Activated CD4-positive, alpha-beta T cell treated with anti-CD3 and anti-CD28 coated beads for 4 hours (primary cell): ENCODE data around the gene USP32.
"Not testable (repeated sequence)": the region's sequence is repeated elsewhere in the genome, so short reads cannot be mapped to it uniquely, and the experiment has no call there.

ENCODE experiments used
- DNase-seq, 2 donors: peaks; one replicate each; pipeline ENCODE4 v3.0.0-alpha.2; 2020

Gene USP32

DNA sequence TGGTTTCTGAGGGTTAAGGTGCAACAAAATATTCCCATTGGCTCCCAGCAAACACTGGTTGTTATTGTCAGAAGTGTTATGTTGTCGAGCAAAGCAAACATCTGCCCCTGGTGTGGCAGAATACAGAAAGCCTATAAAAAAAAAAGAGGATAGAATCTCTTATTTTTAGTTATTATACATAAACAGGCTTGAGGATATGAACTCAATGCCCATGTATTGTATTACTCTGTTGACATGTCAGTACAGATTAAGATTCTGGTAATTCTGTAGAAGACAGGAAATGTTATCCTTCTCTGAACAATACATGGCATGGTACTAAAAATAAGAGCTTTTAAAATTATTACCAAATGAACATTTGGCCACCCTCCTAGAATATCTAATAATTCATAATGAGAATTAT, 168.5 kb downstream of the USP32 start:
- DNase-seq = no peak

DNA sequence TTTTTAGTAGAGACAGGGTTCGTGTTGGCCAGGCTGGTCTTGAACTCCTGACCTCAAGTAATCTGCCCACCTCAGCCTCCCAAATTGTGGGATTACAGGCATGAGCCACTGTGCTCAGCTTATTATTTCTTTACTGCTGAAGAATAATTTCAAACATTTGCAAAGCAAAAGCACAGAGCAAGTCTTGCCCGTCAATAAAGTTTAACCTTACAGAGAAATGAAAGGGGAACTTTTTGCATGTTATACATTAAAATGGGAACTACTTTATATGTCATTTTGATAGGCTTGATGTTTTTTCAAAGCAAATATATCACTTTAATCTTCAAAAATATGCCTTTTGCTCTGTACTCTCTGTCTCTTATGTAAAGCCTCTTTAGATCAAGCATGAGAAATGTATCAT, 173.2 kb downstream of the USP32 start:
- not testable (repeated sequence) for DNase-seq

DNA sequence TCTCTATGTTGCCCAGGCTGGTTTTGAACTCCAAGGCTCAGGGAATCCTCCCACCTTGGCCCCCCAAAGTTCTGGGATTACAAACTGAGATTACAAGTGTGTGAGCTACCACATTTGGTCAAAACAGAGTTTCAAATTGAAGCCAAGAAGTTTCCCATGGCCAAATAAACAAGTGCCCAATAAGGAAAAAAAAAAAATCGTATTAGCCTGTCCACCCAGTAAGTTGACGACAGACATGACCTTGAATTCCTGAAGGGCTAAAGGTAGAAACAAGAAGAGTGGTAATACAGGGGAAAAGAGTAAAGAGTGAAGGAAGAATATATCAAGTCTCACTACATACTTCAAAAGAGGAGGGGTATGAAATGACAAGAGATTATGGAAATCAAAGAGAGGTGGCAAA, 176.0 kb downstream of the USP32 start:
- not testable (repeated sequence) for DNase-seq

DNA sequence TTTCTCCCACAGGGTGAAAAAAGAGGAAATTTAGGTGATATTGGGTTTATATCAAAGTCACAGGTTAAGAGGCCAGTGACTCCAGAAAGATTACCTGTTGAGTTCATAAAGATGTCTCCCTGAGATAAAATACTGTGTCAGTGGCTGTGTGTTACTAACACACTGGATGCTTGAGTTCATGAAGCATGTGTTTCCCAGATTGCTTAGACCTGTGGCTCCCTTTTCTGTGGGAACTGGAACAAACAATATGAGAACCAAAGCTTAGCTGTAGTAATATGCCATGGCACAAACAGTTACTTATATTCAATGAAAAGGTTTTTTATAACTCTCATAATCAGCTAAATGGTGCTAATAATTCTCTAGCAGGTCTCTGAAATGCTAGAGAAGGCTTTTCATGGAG, 180.7 kb downstream of the USP32 start:
- DNase-seq = not testable (repeated sequence)

DNA sequence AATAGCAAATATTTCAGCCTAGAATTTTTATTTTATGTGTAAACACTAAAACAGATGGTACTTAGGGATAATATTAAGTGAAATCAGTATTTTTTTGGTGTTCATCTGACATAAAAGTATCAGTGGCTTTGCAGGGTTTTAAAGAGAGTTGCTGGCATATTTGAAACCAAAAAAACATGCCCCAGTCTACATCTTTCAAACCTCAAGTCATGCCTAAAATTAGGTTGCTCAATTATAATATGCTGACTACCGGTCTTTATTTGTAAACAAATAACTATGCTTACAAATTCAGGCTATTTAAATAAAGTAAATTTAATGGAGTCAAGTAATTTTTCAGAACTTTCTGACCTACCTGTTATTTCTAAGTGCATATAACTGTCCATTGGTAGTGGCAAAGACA, 183.6 kb downstream of the USP32 start:
- DNase-seq = not testable (repeated sequence)

DNA sequence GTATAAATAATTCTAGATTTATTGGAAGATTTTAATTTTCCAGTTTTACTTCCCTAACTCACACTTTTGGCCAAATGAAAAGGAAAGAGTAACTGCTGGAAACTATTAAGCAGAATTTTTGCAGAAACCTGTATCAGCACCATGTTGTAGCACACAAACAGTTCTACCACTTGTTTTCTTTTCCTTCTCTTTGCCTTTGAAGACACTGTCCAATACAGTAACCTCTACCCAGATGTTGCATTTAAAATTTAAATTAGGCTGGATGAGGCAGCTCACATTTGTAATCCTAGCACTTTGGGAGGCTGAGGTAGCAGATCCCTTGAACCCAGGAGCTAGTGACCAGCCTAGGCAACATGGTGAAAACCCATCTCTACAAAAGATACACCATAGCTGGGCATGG, 186.2 kb downstream of the USP32 start:
- not testable (repeated sequence) for DNase-seq

DNA sequence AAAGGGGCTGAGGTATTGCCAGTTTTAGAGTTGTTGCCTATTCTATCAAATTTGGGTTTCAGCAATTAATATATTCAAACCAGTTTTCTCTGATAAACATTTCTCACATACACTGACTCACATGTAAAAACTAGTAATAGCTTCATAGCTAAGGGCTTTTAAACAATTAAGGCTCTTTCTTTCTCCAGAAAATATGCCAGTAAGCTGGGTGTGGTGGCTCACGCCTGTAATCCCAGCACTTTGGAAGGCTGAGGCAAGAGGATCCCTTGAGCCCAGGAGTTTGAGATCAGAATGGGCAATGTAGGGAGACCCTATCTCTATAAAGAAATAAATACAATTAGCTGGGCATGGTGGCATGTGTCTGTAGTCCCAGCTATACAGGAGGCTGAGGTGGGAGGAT, 193.3 kb downstream of the USP32 start:
- DNase-seq = not testable (repeated sequence)

DNA sequence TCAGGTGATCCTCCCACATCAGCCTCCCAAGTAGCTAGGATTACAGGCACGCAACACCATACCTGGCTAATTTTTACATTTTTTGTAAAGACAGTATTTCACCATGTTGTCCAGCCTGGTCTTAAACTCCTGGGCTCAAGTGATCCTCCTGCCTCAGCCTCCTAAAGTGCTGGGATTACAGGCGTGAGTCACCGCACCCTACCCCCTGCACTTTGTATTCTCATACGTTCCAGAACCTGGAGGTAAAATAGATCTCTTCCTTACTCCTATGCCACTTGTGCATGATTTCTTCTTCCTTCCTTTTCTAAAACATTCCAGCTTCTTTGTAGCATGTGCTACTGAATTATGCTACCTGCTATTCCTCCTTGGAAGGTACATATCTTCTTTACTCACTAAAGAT, 197.8 kb downstream of the USP32 start:
- DNase-seq = not testable (repeated sequence)

DNA sequence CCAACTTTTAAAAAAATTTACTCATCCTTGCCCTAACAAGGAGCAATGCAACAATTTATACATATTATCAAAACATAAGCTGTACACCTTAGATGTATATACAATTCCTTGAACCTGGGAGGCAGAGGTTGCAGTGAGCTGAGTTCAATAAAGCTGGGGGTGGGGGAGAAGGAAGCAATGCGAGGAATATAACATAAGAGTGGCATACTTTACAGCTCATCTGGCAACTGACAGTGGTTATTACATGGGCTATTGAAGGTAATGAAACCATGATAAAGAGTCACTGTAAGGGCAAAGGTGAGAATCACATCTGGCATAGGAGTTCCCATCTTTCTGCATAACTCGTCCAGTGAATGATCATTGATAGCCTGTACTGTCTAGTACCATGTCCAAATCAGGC, 198.5 kb downstream of the USP32 start:
- DNase-seq = no peak

DNA sequence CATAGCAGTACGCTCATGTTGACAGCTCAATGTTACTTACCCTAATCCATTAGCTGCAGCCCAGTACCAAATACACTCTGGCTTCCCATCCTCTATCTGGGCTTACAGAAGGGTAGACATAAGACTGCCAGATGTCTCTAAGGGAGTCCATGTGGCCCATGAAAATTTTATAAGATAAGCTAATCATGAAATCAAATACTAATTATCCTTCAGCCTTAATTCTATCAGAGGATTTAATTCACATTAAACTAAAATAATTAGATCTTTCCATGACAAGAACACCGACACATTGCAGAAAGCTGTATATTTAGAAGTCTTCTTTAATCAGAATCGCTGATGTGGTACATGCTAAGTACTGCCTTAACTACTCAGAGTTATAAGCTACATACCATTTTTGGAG, 198.9 kb downstream of the USP32 start:
- not testable (repeated sequence) for DNase-seq

DNA sequence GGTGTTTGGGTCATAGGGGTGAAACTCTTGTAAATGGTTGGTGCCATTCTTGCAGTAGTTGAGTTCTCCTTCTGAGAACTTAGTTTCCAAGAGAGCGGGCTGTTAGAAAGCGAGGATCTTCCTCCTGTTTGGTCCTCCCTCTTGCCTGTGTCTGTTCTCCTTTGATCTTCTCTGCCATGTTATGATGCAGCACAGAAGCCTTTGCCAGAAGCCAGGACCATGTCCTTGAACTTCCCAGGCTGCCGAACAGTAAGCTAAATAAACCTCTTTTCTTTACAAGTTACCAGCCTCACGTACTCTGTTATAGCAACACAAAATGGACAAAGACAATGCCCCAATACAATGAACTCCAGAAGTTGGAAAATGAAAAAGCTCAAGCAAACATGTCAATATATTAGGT, 201.9 kb downstream of the USP32 start:
- DNase-seq = not testable (repeated sequence)

DNA sequence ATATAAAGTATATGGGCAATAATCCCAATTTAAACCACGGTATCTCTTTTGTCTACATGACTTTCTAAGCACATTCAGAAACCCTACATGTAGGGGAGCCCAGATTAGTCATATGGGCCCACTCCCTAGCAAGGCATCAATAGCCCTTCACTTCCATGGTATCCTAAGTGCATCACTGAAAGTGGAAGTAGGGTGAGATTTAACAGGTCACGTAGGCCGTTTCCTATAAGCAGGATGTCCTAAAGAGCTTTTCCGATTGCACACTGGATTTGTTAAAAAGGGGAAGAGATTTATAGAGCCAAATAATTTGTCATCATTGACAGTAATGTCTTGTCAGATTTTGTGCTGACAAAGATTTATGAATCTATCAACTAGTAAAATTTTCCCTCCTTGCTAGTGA, 203.2 kb downstream of the USP32 start:
- DNase-seq = no peak

DNA sequence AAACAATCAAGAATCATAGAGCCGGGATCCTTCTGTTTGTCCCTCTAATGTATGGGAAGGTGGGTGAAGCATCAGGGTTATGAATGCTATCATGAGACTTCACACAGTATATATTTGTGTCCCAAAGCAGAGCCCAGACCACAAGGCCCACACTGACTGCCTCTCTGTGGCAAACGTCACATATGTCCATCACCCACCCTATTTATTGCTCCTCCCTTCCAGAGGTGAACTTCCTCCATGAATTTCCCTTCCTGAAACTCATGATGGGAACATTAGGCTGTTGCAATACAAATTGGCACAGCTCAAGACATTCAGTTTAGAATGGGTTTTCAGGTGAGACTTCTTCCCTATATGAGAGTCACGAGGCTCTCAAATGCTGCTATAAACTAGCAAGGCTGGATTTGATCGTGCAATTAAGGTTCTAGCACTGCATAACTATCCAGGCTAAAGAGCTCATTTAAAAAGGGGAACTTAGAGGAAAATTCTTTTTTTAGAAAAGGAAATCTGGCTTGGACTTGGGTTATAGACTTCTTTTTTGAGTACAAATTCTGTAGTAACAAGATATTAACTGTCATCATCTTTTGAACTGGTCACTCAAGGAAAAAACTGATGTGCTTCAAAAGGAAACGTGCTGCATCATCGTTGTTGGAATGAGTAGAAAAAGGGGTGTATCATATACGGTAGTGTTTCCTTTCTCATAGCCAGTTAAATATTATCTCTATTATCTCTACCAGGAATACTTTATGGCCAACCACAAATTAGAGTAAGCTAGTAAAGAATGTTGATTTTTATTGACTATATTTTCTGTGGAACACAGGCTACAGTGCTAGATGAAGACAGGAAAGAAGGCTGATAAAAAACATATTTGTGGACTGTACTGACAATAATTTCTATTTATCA, 204.8 kb downstream of the USP32 start:
- not testable (repeated sequence) for DNase-seq

DNA sequence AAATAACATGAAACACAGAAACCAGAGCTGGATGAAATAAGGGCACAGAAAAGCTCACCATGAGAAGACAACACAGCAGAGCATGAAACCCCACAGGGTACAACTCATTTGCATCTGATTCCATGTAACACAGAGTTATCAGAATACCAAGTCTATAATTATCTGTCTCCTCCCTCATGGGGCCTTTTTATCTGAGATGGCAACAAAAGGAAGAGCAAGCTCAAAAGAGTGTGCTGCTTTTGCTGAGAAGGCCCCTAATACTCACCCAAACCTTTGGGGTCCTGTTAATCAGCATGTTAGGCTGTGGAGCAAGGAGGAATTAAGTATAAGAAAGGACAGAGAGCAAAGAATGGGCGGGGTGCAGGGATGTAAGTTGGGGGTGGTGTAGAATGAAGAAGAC, 205.6 kb downstream of the USP32 start:
- DNase-seq = not testable (repeated sequence)

DNA sequence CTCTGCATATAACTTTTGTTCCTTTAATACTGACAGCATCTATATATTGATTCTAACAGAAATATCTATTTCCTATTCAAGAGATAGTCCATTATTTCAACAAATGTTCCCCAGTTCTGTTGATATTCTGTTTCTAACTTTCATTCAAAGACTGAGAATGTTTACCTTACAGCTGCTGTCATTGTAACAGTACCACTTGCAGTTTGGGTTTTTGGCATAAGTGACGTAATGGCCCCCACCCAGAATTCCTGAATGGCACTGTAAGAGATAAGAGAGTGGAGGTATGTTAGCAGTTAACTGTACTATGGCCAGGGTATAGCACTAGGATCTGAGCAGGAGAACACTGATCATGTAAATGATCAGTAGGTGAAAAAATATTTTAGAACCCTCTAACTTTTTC, 211.6 kb downstream of the USP32 start:
- DNase-seq = not testable (repeated sequence)

DNA sequence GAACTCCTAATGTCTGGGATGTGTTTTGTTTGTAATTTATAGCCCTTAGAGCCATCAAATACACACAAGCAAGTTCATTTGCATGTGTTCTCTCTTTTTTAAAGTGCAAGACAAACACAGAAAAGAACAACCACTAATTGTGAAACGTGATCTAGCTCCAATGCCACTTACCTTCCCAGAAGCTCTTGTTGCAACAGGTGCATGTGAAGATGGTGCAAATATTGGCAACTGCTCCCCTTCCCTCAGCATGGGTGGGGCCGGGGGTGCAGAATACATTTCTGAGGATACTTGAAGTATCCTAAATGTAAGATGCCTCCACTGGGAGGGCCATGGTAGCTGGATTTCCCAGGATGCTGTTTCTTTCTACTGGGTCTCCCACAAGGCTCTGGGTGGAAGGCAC, 213.8 kb downstream of the USP32 start:
- not testable (repeated sequence) for DNase-seq

DNA sequence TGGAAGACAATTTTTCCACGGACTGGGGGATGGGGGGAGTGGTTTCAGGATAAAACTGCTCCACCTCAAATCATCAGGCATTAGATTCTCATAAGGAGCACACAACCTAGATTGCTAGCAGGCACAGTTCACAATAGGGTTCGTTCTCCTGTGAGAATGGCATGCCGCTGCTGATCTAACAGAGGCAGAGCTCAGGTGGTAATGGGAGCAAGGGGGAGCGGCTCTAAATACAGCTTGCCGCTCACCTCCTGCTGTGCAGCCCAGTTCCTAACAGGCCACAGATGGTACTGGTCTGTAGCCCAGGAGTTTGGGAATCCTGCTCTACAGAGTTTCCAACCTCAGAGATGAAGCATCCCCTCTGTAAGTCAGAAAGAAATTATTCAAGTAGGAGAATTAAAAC, 215.2 kb downstream of the USP32 start:
- not testable (repeated sequence) for DNase-seq

DNA sequence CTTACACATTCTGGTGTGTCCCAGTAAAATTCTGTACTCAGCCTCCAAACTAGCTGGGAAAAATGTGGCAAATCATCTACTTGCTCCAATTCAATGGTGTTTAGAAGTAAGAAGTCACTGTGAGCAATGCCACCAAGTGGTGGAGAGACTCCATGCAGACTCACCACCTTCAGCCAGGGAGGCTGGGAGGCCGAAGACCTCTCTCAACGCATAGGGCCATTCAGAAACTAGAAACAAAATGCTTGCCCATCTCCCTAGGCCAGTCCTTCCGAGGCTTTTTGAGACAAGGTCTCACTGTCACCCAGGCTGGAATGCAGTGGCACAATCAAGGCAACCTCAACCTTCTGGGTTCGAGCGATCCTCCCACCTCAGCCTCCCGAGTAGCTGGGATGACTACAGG, 217.2 kb downstream of the USP32 start:
- not testable (repeated sequence) for DNase-seq

DNA sequence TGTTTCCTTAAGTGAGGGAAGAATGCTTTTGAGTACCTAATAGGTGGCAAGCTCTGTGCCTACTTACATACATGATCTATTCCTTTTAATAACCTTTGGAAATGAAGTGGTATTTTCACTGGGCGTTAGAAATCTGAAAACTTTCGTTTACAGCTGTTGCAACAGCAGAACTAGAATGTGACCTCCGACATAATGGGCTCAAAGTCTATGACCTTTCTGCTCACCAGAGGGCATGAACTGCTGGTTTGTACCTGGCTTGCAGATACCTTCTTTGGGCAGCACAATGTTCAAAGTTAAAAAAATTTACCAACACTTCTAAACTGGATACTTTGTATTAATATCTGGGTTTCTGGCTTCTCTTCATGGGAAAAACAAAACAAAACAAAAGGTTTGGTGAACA, 217.9 kb downstream of the USP32 start:
- no peak for DNase-seq

DNA sequence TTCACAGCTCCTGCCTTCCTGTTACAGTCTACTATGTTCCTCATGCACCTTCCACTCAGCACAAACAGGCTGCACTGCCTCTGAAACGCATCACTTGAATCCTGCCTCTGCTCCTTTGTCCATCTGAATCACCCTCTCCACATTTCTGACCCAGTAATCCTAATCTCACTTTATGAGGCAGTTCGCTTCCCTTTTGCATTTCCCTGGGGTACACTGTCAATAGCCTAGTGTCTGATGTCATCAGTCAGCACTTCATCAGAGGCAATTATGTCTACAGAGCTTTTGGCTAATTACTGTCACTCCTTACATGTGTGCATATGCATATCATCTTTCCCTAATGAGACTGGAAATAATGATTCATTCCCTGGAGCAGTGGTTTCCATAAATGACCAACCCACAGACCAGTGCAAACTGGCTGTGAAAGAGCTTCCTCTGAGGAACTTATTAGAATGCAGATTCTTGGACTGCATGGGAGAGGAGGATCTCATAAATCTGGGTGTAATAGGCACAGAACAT, 218.6 kb downstream of the USP32 start:
- DNase-seq = no peak

DNA sequence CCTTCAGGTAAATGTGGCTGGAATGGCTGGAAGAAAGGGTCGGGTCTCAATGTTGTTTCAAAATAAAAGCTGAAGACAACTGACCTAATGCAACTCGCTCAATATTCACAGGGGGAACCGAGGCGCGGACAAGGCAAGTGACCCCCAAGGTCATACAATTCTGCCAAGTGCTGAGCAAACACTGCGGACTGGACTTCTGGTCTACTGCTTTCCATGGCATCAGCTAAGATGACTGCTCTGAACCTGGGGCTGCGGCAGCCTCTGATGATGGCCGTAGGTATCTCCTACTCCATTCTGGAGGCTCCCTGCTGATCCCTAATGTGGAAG, 220.2 kb downstream of the USP32 start:
- DNase-seq = no peak

DNA sequence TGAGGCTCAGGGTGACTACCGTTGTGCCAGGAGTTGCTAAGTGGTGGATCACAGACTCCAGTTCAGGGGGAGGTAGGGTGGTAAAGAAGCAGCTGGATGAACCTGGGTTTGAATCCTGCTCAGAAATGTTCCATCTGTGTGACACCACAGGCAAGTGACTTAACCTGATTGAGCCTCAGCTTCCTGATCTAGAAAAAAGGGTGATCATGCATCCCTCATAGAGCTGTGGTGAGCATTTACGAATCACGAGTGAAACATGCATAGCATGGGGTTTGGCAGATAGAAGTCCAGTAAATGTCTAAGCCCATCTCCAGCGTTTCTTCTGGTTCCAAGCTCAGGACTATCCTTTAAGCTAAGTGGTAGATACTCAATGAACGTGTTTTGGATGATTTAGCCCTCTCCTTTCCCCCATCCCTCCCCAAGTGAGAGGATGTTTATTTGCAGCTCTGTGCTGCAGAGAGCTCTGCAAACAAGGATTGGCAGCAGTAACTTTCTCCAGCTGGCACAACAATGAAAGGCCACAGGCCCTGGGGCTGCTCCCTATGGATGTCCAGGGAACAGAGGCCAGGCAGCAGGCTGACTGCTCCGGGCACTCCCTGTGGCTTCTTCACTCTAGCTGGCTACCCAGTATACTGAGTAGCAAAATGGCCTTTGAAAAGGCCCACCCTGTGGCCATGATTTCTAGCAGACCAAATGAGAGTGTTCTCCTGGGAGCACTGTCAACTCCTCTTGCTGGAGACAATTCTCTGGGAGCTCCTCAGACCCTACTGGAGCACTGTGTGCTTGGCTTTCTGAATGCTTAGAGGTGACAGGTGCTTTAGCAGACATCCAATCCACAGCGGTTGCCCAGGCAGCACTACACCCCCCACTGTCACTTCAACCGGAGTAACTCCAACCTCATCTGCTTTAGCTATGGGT, 220.8 kb downstream of the USP32 start:
- DNase-seq = no peak

DNA sequence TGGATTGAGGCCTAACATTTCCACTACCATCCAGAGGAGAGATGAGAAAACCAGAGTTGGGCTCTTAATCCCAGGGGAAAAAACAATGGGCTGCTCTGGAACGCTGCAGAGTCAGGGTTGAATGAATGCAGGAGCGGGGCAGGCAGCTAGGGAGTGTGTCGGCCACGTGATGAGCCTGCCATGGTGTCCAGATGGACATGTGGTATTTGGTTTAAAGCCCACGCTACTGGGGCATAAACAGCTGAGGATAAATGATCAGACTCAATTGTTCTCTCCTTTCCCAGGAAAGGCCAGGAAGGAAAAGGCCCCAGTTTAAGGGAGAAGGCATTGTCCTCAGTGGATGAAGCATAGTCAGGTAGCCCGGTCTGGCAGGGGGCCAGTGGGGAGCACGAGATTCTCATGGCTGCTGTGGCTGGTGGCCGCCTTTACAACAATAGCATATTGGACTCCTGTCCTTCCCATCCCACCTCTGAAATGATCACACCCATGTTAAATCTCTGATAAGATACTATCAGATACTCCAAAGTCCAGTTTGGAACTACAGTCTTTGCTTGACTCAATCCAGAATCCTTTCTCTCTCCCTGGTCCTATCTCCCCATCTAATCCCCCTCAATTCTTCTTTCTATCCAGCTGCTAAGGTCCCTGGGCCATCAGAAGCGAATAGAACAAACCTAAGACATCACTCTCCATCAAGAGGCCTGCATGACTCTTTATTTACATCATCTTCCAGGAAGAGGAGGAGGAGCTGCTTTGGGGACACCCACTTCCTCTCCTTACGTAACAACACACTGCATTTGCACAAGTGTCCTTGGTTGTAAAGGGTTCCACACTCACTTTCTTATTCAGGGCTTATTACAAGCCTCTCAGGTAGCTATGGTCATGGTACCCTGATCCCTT, 221.8 kb downstream of the USP32 start:
- DNase-seq = no peak
